ENCODE data around the gene PDE4A. TPM values are rescaled to one million over a fixed set of nuclear protein-coding genes. Genes with fewer than 3 reads are reported as not detected.
"Not testable (repeated sequence)": the region's sequence is repeated elsewhere in the genome, so short reads cannot be mapped to it uniquely, and the experiment has no call there.

Gene PDE4A
- total RNA-seq (1 to 10 TPM in 6 of 7 donors, under 1 TPM in 1; 0.71 to 4.8 (median 3.0) TPM), polyA plus RNA-seq (1 to 10 TPM; 2.1 to 2.6 TPM)
- long read RNA-seq, donor 1, result 0 reads
- long read RNA-seq, donor 2, result 0 reads
- long read RNA-seq, donor 3, partial matches to known transcripts, result 1 of 5 reads
- long read RNA-seq, donor 3, other reads (novel, unspliced or antisense), result 1 of 5 reads

GRCh38 chr19:10420444-10421239 lies at the start of gene PDE4A:
Gene PDE4A (plus strand): TSS chr19:10420538. CDS start chr19:10420765, 227 bp downstream.
- TF ChIP-seq POLR2A (IDR thresholded peaks at IDR 0.05) (no peak), EP300 (IDR thresholded peaks at IDR 0.05) (no peak), CTCF (IDR thresholded peaks at IDR 0.05) (no peak)
- no peak for DNase-seq
- intact Hi-C loops (cut with DNase I), result no loop called here
- no peaks in the 10 kb centered on the region for H3K9me3 ChIP-seq
- no peak within 1 kb of the TSS for H3K27ac ChIP-seq
- H3K4me1 ChIP-seq (ENCODE audit: insufficient read depth), result peaks cover 15% of the 10 kb centered on the region
- no peaks in the 10 kb centered on the region for H3K36me3 ChIP-seq
- no peak within 1 kb of the TSS for H3K4me3 ChIP-seq
- WGBS, 3 donors, result 0 to 1% (median 1%) methylated on average over 58 to 104 of the region's 104 CpGs
- H3K27me3 ChIP-seq, result peaks cover 8% of the 10 kb centered on the region

- no peaks in the 10 kb centered on the region for H3K4me1 ChIP-seq (ENCODE audit: insufficient read depth)
- no peaks in the 10 kb centered on the region for H3K9me3 ChIP-seq
- no peak overlapping the region for H3K27ac ChIP-seq
- no peaks in the 10 kb centered on the region for H3K27me3 ChIP-seq
- 92 to 100% (median 94%) methylated on average over 3 of the region's 3 CpGs for WGBS, 3 donors
- no peak for TF ChIP-seq EP300 (IDR thresholded peaks at IDR 0.05)
- no peak for TF ChIP-seq CTCF (IDR thresholded peaks at IDR 0.05)
- no peak for TF ChIP-seq POLR2A (IDR thresholded peaks at IDR 0.05)
- intact Hi-C loops (cut with DNase I), result no loop called here
- no peaks in the 10 kb centered on the region for H3K36me3 ChIP-seq
- H3K4me3 ChIP-seq, result no peak overlapping the region
- DNase-seq, result no peak
Measured at GRCh38 chr19:10372690-10373089, 47.6 kb upstream of the PDE4A start.

GRCh38 chr19:10374931-10375330 lies 45.4 kb upstream of the PDE4A start:
- WGBS, 3 donors, result 88 to 90% (median 90%) methylated on average over 5 of the region's 5 CpGs
- TF ChIP-seq CTCF (IDR thresholded peaks at IDR 0.05), result no peak
- no peak for TF ChIP-seq EP300 (IDR thresholded peaks at IDR 0.05)
- TF ChIP-seq POLR2A (IDR thresholded peaks at IDR 0.05), result no peak
- Histone ChIP-seq H3K4me3 (no peak overlapping the region), H3K27ac (no peak overlapping the region), H3K36me3 (no peaks in the 10 kb centered on the region), H3K27me3 (no peaks in the 10 kb centered on the region), H3K4me1 (ENCODE audit: insufficient read depth) (peaks cover 5% of the 10 kb centered on the region), H3K9me3 (no peaks in the 10 kb centered on the region)
- DNase-seq, result no peak
- intact Hi-C loops (cut with DNase I), result no loop called here

- intact Hi-C loops (cut with DNase I), result not testable (repeated sequence)
Measured at GRCh38 chr19:10377140-10377640, 43.1 kb upstream of the PDE4A start.

GRCh38 chr19:10378124-10378523 lies 42.2 kb upstream of the PDE4A start:
- WGBS, 3 donors, result 96 to 98% (median 97%) methylated on average over 8 of the region's 8 CpGs
- H3K27me3 ChIP-seq, result no peaks in the 10 kb centered on the region
- no peak overlapping the region for H3K27ac ChIP-seq
- no peaks in the 10 kb centered on the region for H3K9me3 ChIP-seq
- no peak for DNase-seq
- TF ChIP-seq POLR2A (IDR thresholded peaks at IDR 0.05) (no peak), CTCF (IDR thresholded peaks at IDR 0.05) (no peak)
- no peak overlapping the region for H3K4me3 ChIP-seq
- no peaks in the 10 kb centered on the region for H3K36me3 ChIP-seq
- peaks cover 5% of the 10 kb centered on the region for H3K4me1 ChIP-seq (ENCODE audit: insufficient read depth)
- intact Hi-C loops (cut with DNase I), result no loop called here

More at GRCh38 chr19:10377140-10377640, 43.1 kb upstream of the PDE4A start:
- not testable (repeated sequence) for H3K27ac ChIP-seq; H3K4me1 ChIP-seq (ENCODE audit: insufficient read depth); H3K9me3 ChIP-seq; DNase-seq; H3K4me3 ChIP-seq; H3K36me3 ChIP-seq; H3K27me3 ChIP-seq
- WGBS, 3 donors, result 90 to 100% (median 92%) methylated on average over 2 of the region's 2 CpGs

Measured in ovary (tissue), 10 donors.